ENCODE data around the gene ZNF57. TPM values are rescaled to one million over a fixed set of nuclear protein-coding genes. Genes with fewer than 3 reads are reported as not detected.

ZNF57 gene
- total and polyA plus RNA-seq, 2 experiments from 2014 or later, result 6.4 to 10.8 TPM

DNA sequence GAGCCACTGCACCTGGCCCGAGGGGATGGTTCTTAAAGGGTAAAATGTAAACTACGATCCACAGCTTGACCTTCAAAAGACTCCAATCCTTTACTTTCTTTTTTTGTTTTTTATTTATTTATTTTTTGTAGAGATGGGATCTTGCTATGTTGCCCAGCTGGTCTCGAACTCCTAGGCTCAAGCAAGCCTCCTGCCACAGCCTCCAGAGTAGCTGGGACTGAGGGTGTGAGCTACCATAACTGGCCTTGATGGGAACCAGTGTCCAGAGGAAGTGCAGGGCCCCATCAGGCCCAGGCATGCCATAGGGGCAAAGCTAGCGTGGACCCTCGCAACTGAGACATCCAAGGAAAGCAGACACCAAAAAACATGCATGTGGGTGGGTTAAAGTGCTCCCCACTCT lies 62.4 kb downstream of the ZNF57 start:
- Histone ChIP-seq H3K4me2 (no peak overlapping the region), H3K27me3 (ENCODE audit: insufficient read depth) (no peaks in the 10 kb centered on the region), H3K79me2 (replicated peaks; ENCODE audit: insufficient read depth) (no peaks in the 10 kb centered on the region), H3K36me3 (ENCODE audit: insufficient read depth) (no peaks in the 10 kb centered on the region), H3K9me2 (ENCODE audit: insufficient read depth) (no peaks in the 10 kb centered on the region), H3K27ac (ENCODE audit: low read depth) (no peak overlapping the region), H4K20me1 (replicated peaks; ENCODE audit: insufficient read depth) (no peaks in the 10 kb centered on the region), H2AFZ (no peak overlapping the region), H3F3A (replicated peaks; ENCODE audit: low read depth) (no peaks in the 10 kb centered on the region), H3K4me1 (ENCODE audit: insufficient read depth) (no peaks in the 10 kb centered on the region), H3K4me3 (no peak overlapping the region)
- Mint-ChIP-seq H3K9me3 (no peaks in the 10 kb centered on the region; the same call in 1 of the 3 replicates), H3K4me1 (no peaks in the 10 kb centered on the region), H3K4me3 (no peak overlapping the region), H3K27me3 (ENCODE audit: insufficient read depth, low read depth, poor library complexity) (peaks cover 9% of the 10 kb centered on the region), H3K36me3 (ENCODE audit: low read depth) (no peaks in the 10 kb centered on the region), H3K27ac (no peak overlapping the region)
- no peak for ATAC-seq
- no peak for DNase-seq (ENCODE audit: low spot score)
- TF ChIP-seq, protein P1, sequence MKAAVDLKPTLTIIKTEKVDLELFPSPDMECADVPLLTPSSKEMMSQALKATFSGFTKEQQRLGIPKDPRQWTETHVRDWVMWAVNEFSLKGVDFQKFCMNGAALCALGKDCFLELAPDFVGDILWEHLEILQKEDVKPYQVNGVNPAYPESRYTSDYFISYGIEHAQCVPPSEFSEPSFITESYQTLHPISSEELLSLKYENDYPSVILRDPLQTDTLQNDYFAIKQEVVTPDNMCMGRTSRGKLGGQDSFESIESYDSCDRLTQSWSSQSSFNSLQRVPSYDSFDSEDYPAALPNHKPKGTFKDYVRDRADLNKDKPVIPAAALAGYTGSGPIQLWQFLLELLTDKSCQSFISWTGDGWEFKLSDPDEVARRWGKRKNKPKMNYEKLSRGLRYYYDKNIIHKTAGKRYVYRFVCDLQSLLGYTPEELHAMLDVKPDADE (IDR thresholded peaks at IDR 0.05), result no peak
- TF ChIP-seq ZNF331 (CRISPR knock-in tag; IDR thresholded peaks at IDR 0.05; ENCODE audit: low read depth), result no peak
- TF ChIP-seq EZH2 (IDR thresholded peaks at IDR 0.05; ENCODE audit: low read depth, unreplicated experiment), result no peak
- TF ChIP-seq JUNB (IDR thresholded peaks at IDR 0.05; ENCODE audit: unreplicated experiment), result no peak
- TF ChIP-seq, protein P2, sequence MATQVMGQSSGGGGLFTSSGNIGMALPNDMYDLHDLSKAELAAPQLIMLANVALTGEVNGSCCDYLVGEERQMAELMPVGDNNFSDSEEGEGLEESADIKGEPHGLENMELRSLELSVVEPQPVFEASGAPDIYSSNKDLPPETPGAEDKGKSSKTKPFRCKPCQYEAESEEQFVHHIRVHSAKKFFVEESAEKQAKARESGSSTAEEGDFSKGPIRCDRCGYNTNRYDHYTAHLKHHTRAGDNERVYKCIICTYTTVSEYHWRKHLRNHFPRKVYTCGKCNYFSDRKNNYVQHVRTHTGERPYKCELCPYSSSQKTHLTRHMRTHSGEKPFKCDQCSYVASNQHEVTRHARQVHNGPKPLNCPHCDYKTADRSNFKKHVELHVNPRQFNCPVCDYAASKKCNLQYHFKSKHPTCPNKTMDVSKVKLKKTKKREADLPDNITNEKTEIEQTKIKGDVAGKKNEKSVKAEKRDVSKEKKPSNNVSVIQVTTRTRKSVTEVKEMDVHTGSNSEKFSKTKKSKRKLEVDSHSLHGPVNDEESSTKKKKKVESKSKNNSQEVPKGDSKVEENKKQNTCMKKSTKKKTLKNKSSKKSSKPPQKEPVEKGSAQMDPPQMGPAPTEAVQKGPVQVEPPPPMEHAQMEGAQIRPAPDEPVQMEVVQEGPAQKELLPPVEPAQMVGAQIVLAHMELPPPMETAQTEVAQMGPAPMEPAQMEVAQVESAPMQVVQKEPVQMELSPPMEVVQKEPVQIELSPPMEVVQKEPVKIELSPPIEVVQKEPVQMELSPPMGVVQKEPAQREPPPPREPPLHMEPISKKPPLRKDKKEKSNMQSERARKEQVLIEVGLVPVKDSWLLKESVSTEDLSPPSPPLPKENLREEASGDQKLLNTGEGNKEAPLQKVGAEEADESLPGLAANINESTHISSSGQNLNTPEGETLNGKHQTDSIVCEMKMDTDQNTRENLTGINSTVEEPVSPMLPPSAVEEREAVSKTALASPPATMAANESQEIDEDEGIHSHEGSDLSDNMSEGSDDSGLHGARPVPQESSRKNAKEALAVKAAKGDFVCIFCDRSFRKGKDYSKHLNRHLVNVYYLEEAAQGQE (IDR thresholded peaks at IDR 0.05; ENCODE audit: unreplicated experiment), result no peak
- TF ChIP-seq, protein P3, sequence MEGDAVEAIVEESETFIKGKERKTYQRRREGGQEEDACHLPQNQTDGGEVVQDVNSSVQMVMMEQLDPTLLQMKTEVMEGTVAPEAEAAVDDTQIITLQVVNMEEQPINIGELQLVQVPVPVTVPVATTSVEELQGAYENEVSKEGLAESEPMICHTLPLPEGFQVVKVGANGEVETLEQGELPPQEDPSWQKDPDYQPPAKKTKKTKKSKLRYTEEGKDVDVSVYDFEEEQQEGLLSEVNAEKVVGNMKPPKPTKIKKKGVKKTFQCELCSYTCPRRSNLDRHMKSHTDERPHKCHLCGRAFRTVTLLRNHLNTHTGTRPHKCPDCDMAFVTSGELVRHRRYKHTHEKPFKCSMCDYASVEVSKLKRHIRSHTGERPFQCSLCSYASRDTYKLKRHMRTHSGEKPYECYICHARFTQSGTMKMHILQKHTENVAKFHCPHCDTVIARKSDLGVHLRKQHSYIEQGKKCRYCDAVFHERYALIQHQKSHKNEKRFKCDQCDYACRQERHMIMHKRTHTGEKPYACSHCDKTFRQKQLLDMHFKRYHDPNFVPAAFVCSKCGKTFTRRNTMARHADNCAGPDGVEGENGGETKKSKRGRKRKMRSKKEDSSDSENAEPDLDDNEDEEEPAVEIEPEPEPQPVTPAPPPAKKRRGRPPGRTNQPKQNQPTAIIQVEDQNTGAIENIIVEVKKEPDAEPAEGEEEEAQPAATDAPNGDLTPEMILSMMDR (conservative IDR thresholded peaks at IDR 0.05; ENCODE audit: low read depth in 2 of 2), result no peak
- TF ChIP-seq CREB1 (CRISPR knock-in tag; IDR thresholded peaks at IDR 0.05; ENCODE audit: low read depth), result no peak
- no peak for TF ChIP-seq STAT1 (IDR thresholded peaks at IDR 0.05; ENCODE audit: unreplicated experiment)
- no peak for TF ChIP-seq EZH2phosphoT487 (IDR thresholded peaks at IDR 0.05; ENCODE audit: unreplicated experiment)
- TF ChIP-seq NANOG (IDR thresholded peaks at IDR 0.05; ENCODE audit: borderline replicate concordance), result no peak
- TF ChIP-seq, protein P4, sequence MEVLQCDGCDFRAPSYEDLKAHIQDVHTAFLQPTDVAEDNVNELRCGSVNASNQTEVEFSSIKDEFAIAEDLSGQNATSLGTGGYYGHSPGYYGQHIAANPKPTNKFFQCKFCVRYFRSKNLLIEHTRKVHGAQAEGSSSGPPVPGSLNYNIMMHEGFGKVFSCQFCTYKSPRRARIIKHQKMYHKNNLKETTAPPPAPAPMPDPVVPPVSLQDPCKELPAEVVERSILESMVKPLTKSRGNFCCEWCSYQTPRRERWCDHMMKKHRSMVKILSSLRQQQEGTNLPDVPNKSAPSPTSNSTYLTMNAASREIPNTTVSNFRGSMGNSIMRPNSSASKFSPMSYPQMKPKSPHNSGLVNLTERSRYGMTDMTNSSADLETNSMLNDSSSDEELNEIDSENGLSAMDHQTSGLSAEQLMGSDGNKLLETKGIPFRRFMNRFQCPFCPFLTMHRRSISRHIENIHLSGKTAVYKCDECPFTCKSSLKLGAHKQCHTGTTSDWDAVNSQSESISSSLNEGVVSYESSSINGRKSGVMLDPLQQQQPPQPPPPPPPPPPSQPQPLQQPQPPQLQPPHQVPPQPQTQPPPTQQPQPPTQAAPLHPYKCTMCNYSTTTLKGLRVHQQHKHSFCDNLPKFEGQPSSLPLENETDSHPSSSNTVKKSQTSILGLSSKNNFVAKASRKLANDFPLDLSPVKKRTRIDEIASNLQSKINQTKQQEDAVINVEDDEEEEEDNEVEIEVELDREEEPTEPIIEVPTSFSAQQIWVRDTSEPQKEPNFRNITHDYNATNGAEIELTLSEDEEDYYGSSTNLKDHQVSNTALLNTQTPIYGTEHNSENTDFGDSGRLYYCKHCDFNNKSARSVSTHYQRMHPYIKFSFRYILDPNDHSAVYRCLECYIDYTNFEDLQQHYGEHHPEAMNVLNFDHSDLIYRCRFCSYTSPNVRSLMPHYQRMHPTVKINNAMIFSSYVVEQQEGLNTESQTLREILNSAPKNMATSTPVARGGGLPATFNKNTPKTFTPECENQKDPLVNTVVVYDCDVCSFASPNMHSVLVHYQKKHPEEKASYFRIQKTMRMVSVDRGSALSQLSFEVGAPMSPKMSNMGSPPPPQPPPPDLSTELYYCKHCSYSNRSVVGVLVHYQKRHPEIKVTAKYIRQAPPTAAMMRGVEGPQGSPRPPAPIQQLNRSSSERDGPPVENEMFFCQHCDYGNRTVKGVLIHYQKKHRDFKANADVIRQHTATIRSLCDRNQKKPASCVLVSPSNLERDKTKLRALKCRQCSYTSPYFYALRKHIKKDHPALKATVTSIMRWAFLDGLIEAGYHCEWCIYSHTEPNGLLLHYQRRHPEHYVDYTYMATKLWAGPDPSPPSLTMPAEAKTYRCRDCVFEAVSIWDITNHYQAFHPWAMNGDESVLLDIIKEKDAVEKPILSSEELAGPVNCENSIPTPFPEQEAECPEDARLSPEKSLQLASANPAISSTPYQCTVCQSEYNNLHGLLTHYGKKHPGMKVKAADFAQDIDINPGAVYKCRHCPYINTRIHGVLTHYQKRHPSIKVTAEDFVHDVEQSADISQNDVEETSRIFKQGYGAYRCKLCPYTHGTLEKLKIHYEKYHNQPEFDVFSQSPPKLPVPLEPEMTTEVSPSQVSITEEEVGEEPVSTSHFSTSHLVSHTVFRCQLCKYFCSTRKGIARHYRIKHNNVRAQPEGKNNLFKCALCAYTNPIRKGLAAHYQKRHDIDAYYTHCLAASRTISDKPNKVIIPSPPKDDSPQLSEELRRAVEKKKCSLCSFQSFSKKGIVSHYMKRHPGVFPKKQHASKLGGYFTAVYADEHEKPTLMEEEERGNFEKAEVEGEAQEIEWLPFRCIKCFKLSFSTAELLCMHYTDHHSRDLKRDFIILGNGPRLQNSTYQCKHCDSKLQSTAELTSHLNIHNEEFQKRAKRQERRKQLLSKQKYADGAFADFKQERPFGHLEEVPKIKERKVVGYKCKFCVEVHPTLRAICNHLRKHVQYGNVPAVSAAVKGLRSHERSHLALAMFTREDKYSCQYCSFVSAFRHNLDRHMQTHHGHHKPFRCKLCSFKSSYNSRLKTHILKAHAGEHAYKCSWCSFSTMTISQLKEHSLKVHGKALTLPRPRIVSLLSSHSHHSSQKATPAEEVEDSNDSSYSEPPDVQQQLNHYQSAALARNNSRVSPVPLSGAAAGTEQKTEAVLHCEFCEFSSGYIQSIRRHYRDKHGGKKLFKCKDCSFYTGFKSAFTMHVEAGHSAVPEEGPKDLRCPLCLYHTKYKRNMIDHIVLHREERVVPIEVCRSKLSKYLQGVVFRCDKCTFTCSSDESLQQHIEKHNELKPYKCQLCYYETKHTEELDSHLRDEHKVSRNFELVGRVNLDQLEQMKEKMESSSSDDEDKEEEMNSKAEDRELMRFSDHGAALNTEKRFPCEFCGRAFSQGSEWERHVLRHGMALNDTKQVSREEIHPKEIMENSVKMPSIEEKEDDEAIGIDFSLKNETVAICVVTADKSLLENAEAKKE (CRISPR knock-in tag; IDR thresholded peaks at IDR 0.05), result no peak
- no peak for TF ChIP-seq POLR2AphosphoS5 (IDR thresholded peaks at IDR 0.05; ENCODE audit: low read depth)
- no peak for TF ChIP-seq ZNF114 (CRISPR knock-in tag; IDR thresholded peaks at IDR 0.05)
